Measurements from ENCODE around the gene DNMT1.
A peak's percentile ranks its signal among the peaks of the same experiment; 100 is the strongest.
"Not testable (repeated sequence)": the region's sequence is repeated elsewhere in the genome, so short reads cannot be mapped to it uniquely, and the experiment has no call there.

The DNMT1 gene

GRCh38 chr19:10182847-10183246 lies 11.9 kb downstream of the DNMT1 start:
- DNase-seq (ENCODE audit: low read depth), result no peak

DNA sequence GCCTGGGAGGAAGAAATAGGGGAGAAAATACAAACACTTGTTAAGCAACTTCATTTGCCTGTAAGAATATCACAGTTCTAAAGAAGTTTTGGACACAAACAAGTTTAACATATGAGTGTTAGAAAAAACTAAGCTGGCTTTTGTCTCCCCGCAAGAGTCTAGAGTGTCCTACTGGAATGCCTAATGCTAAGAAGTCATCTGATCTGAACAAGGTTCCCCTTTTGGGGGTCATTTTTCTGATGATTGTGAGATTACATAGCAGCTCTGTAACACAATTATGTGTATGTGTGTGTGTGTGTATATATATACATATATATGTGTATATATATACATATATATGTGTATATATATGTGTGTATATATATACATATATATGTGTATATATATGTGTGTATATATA lies 12.7 kb downstream of the DNMT1 start:
- DNase-seq (ENCODE audit: low read depth), result no peak

DNA sequence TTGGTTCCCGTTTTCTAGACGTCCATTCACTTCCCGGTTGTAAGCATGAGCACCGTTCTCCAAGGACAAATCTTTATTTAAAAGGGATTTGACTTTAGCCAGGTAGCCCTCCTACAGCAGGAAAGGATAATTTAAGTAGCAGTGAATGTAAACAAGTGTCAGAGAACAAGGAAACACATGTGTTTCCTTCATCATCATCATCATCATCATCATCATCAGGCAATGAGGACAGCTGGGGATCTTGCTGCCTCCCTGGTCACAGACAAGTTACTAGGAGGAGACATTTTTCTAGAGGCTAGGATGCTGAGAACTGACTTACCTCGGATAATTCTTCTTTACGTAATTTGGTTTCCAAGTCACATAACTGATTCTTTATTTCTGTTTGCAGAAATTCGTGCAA lies 14.3 kb downstream of the DNMT1 start:
- DNase-seq (ENCODE audit: low read depth), result no peak

- not testable (repeated sequence) for DNase-seq (ENCODE audit: low read depth)
These were observed 14.7 kb downstream of the DNMT1 start for GRCh38 chr19:10180024-10180423.

DNA sequence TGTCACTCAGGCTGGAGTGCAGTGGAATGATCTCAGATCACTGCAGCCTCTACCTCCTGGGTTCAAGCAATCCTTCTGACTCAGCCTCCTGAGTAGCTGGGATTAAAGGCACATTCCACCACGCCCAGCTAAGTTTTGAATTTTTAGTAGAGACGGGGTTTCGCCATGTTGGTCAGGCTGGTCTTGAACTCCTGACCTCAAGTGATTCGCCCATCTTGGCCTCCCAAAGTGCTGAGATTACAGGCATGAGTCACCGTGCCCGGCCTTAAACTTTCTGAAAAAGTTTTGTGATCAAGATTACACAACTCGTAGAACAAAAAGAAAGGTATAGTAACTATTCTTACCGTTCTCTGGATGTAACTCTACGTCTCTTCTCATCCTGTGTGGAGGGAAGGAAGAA lies 21.2 kb downstream of the DNMT1 start:
- DNase-seq (ENCODE audit: low read depth), result peak; percentile 71

DNA sequence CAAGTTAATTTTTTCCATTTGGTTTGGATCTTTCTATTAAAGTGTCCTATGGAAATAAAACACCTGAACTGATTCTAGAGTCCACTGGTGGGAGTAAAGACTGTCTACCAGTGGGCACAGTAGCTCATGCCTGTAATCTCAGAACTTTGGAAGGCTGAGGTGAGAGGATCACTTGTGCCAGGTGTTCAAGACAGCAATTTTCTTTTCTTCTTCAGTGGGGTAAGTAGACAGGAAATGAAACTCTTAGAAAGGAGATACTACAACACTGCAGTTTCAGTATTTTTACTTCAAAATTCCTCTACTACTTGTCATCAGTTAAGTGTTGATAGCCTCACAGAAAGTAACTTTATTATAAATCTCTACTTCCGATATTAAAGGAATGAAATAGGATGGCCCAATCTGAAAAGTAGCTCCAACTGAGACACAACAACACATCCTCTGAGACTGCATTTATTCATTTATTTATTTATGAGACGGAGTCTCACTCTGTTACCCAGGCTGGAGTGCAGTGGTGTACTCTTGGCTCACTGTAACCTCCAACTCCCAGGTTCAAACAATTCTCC lies 26.3 kb downstream of the DNMT1 start:
- no peak for DNase-seq (ENCODE audit: low read depth)

DNA sequence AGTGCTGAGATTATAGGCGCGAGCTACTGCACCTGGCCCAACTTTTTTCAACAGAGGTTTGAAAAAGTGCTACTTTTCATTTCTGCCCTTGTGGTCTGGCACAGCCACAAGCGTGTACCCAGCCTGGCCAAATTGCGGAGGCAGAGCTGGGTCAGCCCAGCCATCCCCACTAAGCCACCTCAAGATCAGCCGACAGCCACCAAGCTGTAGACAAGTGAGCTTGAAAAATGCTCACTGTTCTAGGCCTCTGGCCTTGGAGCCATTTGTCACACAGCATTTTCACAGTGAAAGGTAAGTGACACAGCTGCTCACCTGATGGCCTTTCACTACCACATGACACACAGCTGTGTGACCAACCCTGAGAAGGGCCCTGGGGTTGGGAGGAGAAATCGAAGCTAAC lies 27.3 kb downstream of the DNMT1 start:
- DNase-seq (ENCODE audit: low read depth), result no peak

DNA sequence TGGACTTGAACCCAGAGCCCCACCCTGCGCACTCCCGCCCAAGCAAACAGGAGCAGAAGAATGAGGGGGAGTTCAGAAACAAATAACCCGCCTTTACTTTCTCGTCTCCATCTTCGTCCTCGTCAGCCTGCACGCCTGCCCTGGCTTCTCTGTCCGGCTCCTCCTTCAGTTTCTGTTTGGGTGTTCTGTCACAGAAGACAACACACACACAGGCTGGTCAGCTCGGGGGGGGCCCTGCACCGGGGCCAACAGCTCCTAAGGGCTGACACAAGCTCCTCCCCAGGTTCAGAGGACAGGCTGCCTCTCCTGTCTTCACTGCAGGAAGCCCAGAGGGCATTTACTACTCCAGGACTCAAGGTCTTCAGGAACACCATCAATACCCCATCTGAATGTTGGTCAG lies 28.3 kb downstream of the DNMT1 start:
- DNase-seq (ENCODE audit: low read depth), result not testable (repeated sequence)

DNA sequence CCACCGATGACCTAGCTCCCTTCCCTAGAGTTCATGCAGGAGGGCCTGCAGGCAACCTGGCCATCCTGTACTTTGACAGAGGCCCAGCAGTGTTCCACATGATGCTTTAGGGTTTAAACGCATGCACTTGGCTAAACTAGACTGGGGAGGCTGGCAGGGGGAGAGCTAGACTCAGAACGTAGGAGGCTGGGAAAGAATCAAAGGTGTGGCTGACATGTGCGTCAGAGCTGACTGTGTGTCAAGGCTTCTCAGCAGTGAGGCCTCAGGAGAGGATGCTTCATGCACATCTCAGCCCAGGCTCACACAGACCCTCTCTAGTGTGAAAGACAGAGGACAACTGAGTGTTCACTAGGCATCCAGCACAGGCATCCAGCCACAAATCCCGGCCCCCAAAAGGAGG lies 28.7 kb downstream of the DNMT1 start:
- DNase-seq (ENCODE audit: low read depth), result no peak

DNA sequence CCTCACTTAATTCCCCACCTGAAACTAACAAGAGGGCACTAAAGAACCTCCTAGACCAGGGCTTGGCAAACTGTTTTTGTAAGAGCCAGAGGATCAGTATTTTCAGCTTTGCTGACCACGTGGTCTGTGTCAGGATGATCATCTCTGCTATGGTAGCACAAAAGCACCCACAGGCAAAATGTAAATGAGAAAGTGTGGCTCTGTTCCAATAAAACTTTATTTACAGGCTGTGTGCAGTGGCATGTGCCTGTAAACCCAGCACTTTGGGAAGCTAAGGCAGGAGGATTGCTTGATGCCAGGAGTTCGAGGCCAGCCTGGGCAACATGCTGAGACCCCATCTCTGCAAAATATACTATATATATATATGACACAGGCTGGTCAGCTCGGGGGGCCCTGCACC lies 31.2 kb downstream of the DNMT1 start:
- DNase-seq (ENCODE audit: low read depth), result no peak

- no peak for DNase-seq (ENCODE audit: low read depth)
These were observed 35.1 kb downstream of the DNMT1 start for GRCh38 chr19:10159610-10160009.

DNA sequence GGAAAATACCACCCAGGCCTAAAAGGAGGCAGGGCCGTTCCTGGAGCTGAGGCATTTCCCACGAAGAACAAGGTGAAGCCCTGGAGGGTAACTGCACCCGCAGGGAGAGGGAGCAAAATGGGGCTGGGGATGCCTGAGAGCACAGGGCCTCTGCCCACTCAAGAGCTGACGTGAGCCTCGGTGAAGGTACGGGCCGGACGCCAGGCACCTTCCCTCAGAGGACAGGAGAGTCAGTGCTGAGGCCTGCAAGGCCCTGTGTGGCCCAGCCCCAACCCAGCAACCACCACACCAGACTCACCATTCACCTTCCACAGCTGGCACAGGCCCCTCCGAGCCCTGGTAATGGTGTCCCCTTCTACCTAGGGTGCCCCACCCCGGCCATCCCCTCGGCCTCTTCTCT lies 36.3 kb downstream of the DNMT1 start:
- no peak for DNase-seq (ENCODE audit: low read depth)

DNA sequence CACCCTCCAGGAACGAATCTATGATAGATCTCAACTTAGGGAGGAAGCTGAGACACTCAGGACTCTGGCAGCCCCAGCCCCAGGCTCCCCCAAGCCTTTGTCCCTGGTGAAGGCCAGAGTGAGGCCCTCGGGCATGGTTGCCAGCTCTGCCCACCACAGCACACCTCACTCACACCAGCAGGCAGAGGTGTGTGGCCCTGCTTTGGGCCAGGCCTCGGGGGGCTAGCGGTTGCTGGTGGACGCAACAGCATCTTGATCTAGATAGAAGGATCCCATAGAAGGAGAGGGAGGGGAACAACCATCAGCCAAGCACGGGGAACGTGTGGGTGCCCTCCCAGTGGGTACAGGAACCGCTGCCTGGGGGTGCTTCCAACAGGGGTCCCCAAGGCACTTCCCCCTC lies 36.7 kb downstream of the DNMT1 start:
- no peak for DNase-seq (ENCODE audit: low read depth)

DNA sequence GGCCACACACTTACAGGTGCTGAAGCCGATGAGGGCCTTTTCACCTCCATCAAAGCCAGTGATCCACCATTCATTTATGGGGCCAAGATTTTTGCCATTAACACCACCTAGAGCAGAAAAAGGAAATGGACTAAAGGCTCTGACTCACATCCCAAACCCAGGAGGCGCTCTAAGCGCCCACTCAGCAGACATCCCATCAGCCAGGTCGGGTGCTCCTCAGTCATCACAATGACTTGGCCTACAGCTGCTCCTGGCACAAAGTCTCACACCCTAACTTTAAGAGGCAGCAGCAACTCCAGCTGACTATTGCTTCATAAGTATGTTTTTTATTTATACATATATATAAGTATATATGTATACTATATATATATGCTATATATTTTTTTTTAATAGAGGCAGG lies 38.9 kb downstream of the DNMT1 start:
- DNase-seq (ENCODE audit: low read depth), result no peak

GRCh38 chr19:10152100-10152499 lies 42.7 kb downstream of the DNMT1 start:
- DNase-seq (ENCODE audit: low read depth), result no peak

GRCh38 chr19:10151521-10151920 lies 43.2 kb downstream of the DNMT1 start:
- no peak for DNase-seq (ENCODE audit: low read depth)

GRCh38 chr19:10149427-10149826 lies 45.3 kb downstream of the DNMT1 start:
- DNase-seq (ENCODE audit: low read depth), result no peak

- DNase-seq (ENCODE audit: low read depth), result no peak
These were observed 48.6 kb downstream of the DNMT1 start for GRCh38 chr19:10146142-10146541.

DNA sequence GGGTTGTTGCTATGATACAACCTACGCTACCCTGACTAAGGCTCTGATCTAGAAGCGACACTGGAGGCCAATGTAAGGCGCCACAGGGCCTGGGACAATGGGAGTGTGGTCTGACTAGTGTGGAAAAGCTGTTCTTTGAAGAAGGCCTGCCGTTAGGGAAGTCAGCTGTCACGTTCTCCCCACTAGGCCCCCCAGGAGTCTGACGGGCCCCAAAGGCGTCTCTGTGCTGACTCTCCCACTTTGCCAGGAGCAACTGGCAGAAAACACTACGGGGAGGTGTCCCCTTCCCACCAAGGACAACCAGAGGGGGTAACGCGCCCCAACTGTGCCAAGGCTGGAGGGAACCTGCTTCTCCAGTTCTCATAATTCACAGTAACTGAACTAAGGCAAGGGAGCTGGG lies 49.7 kb downstream of the DNMT1 start:
- no peak for DNase-seq (ENCODE audit: low read depth)

GRCh38 chr19:10144361-10144760 lies 50.4 kb downstream of the DNMT1 start:
- no peak for DNase-seq (ENCODE audit: low read depth)

- DNase-seq (ENCODE audit: low read depth), result no peak
These were observed 51.1 kb downstream of the DNMT1 start for GRCh38 chr19:10143681-10144080.

- DNase-seq (ENCODE audit: low read depth), result no peak
These were observed 51.9 kb downstream of the DNMT1 start for GRCh38 chr19:10142701-10143375.

GRCh38 chr19:10141973-10142372 lies 52.8 kb downstream of the DNMT1 start:
- DNase-seq (ENCODE audit: low read depth), result no peak

DNA sequence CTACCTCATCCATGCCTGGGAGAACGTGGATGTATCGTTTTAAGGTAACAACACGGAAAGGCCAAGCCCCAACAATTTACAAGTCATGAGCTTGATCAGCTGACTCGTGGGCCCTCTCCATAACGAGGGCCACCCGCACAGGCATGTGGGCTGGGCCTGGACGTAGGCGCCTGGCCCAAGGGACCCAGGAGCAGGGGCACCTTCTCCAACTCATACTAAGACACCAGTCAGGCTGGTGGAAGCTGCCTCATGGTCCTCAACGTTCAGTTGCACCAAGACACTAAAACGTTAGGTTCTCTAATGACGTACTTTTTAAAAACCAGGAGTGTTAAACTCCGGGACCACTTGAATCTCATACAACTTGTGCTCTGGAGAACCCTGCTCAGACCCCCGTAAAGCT lies 53.3 kb downstream of the DNMT1 start:
- no peak for DNase-seq (ENCODE audit: low read depth)
